ENCODE results near the gene SHANK1. TPM values are rescaled to one million over a fixed set of nuclear protein-coding genes. Genes with fewer than 3 reads are reported as not detected.
"Not testable (repeated sequence)": the region's sequence is repeated elsewhere in the genome, so short reads cannot be mapped to it uniquely, and the experiment has no call there.

Gene SHANK1
- total RNA-seq, 3 donors from 2014 or later, result 0.59 to 0.98 TPM; not detected in 1

- intact Hi-C loops (cut with DNase I; ENCODE audit: low total_unique reads), result no loop called here
- H3K27me3 ChIP-seq, result peaks cover 0 to 8% of the 10 kb centered on the region in 2 donors
- H3K9me3 ChIP-seq, result peaks cover 3 to 4% of the 10 kb centered on the region in 2 donors
- no peaks in the 10 kb centered on the region for H3K4me1 ChIP-seq
- no peak overlapping the region for H3K27ac ChIP-seq
- DNase-seq (ENCODE audit: low spot score in 2 of 2), result no peak
- H3K4me3 ChIP-seq, result no peak overlapping the region
- TF ChIP-seq, protein P1, sequence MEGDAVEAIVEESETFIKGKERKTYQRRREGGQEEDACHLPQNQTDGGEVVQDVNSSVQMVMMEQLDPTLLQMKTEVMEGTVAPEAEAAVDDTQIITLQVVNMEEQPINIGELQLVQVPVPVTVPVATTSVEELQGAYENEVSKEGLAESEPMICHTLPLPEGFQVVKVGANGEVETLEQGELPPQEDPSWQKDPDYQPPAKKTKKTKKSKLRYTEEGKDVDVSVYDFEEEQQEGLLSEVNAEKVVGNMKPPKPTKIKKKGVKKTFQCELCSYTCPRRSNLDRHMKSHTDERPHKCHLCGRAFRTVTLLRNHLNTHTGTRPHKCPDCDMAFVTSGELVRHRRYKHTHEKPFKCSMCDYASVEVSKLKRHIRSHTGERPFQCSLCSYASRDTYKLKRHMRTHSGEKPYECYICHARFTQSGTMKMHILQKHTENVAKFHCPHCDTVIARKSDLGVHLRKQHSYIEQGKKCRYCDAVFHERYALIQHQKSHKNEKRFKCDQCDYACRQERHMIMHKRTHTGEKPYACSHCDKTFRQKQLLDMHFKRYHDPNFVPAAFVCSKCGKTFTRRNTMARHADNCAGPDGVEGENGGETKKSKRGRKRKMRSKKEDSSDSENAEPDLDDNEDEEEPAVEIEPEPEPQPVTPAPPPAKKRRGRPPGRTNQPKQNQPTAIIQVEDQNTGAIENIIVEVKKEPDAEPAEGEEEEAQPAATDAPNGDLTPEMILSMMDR (IDR thresholded peaks at IDR 0.05), result no peak
- TF ChIP-seq POLR2AphosphoS5 (IDR thresholded peaks at IDR 0.05), result no peak
- TF ChIP-seq POLR2A (IDR thresholded peaks at IDR 0.05), result no peak
- H3K36me3 ChIP-seq, result no peaks in the 10 kb centered on the region
Measured at GRCh38 chr19:50628146-50628545, 91.5 kb downstream of the SHANK1 start.

GRCh38 chr19:50626795-50627194 lies 92.8 kb downstream of the SHANK1 start:
- Histone ChIP-seq H3K4me3 (no peak overlapping the region), H3K36me3 (no peaks in the 10 kb centered on the region), H3K9me3 (no peaks in the 10 kb centered on the region), H3K27me3 (peaks cover 0 to 5% of the 10 kb centered on the region in 2 donors), H3K27ac (no peak overlapping the region), H3K4me1 (no peaks in the 10 kb centered on the region)
- intact Hi-C loops (cut with DNase I; ENCODE audit: low total_unique reads), result no loop called here
- DNase-seq (ENCODE audit: low spot score in 2 of 2), result no peak
- TF ChIP-seq, protein P1 (IDR thresholded peaks at IDR 0.05), result no peak
- TF ChIP-seq POLR2AphosphoS5 (IDR thresholded peaks at IDR 0.05) (no peak), POLR2A (IDR thresholded peaks at IDR 0.05) (no peak)

- Histone ChIP-seq H3K36me3 (no peaks in the 10 kb centered on the region), H3K27ac (no peak overlapping the region), H3K4me3 (no peak overlapping the region), H3K27me3 (peaks cover 0 to 5% of the 10 kb centered on the region in 2 donors), H3K4me1 (no peaks in the 10 kb centered on the region), H3K9me3 (no peaks in the 10 kb centered on the region)
- intact Hi-C loops (cut with DNase I; ENCODE audit: low total_unique reads), result no loop called here
- DNase-seq (ENCODE audit: low spot score in 2 of 2), result no peak
- TF ChIP-seq POLR2A (IDR thresholded peaks at IDR 0.05), result no peak
- no peak for TF ChIP-seq POLR2AphosphoS5 (IDR thresholded peaks at IDR 0.05)
- TF ChIP-seq, protein P1 (IDR thresholded peaks at IDR 0.05), result no peak
Measured at GRCh38 chr19:50626011-50626410, 93.6 kb downstream of the SHANK1 start.

GRCh38 chr19:50624949-50625600 lies 94.5 kb downstream of the SHANK1 start:
- H3K36me3 ChIP-seq, result no peaks in the 10 kb centered on the region
- H3K4me1 ChIP-seq, result no peaks in the 10 kb centered on the region
- TF ChIP-seq POLR2AphosphoS5 (IDR thresholded peaks at IDR 0.05) (no peak), POLR2A (IDR thresholded peaks at IDR 0.05) (no peak)
- TF ChIP-seq, protein P1 (IDR thresholded peaks at IDR 0.05), result no peak
- H3K27ac ChIP-seq, result no peak overlapping the region
- H3K27me3 ChIP-seq, result peaks cover 0 to 5% of the 10 kb centered on the region in 2 donors
- no peak overlapping the region for H3K4me3 ChIP-seq
- intact Hi-C loops (cut with DNase I; ENCODE audit: low total_unique reads), result no loop called here
- H3K9me3 ChIP-seq, result no peaks in the 10 kb centered on the region
- no peak for DNase-seq (ENCODE audit: low spot score in 2 of 2)

DNA sequence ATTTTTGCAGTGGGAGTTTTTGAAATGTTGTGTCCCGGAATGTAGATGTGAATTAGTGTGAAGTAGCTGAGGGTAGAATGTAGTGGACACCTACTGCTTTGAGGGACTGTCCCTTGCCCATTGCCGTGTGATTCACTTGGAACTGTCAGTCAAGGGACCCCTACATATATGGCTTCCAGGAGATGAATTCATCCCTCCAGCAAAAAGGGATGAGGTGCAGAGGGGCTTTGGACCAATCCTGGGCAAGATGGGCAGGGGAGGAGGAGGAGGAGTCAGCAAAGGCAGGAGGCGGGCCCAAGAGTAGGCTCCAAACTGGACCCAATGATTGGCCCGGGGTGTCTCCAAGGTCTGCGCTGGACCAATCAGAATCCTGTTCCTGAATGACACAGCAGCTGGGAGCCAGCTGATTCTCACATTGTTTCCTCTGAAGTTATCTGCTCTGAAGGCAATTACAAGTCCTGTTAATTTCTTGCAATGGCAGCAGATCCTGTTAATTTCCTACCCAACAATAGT lies 99.2 kb downstream of the SHANK1 start:
- H3K4me1 ChIP-seq; H3K4me3 ChIP-seq; H3K27ac ChIP-seq; H3K36me3 ChIP-seq; H3K27me3 ChIP-seq; H3K9me3 ChIP-seq; intact Hi-C loops (cut with DNase I; ENCODE audit: low total_unique reads); DNase-seq (ENCODE audit: low spot score in 2 of 2): not testable (repeated sequence)

DNA sequence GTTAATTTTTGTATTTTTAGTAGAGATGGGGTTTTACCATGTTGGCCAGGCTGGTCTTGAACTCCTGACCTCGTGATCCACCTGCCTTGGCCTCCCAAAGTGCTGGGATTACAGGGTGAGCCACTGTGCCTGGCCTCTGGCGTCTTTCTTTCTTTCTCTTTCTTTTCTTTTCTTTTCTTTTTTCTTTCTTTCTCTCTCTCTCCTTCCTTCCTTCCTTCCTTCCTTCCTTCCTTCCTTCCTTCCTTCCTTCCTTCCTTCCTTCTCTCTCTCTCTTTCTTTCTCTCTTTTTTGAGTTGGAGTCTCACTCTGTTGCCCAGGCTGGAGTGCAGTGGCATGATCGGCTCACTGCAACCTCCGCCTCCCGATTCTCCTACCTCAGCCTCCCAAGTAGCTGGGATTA lies 100.4 kb downstream of the SHANK1 start:
- intact Hi-C loops (cut with DNase I; ENCODE audit: low total_unique reads); H3K4me1 ChIP-seq; H3K27ac ChIP-seq; H3K27me3 ChIP-seq; DNase-seq (ENCODE audit: low spot score in 2 of 2); H3K36me3 ChIP-seq; H3K4me3 ChIP-seq; H3K9me3 ChIP-seq: not testable (repeated sequence)

GRCh38 chr19:50618379-50618778 lies 101.2 kb downstream of the SHANK1 start:
- intact Hi-C loops (cut with DNase I; ENCODE audit: low total_unique reads); DNase-seq (ENCODE audit: low spot score in 2 of 2): not testable (repeated sequence)

DNA sequence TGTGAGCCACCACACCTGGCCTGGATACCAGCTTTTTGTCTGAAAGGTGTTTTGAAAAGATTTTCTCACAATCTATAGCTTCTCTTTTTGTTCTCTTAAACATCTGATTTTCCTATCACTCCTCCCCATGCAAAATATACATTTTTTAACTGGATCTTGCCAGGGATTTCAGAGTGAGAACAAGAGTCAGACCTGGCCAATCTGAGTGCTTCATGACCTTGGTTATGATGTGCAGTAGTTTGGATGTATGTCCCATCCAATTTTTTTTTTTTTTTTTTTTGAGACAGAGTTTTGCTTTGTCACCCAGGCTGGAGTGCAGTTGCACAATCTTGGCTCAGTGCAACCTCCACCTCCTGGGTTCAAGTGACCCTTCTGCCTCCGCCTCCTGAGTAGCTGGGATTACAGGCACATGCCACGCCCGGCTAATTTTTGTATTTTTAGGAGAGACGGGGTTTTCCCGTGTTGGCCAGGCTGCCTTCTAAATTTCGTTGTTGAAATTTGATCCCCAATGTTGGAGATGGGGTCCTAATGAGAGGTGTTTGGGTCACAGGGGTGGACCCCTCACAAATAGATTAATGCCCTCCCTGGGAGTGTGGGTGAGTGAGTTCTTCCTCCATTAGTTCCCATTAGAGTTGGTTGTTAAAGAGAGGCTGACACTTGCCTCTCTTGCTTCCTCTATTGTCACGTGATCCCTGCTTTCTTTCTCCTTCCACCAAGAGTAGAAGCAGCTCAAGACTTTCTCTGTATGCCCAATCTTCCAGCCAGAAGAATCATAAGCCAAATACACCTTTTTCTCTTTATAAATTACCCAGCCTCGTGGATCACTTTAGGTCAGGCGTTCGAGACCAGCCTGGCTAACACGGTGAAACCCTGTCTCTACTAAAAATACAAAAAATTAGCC lies 106.8 kb downstream of the SHANK1 start:
- H3K4me3 ChIP-seq; DNase-seq (ENCODE audit: low spot score in 2 of 2); H3K27me3 ChIP-seq; H3K4me1 ChIP-seq; H3K36me3 ChIP-seq; H3K27ac ChIP-seq; intact Hi-C loops (cut with DNase I; ENCODE audit: low total_unique reads); H3K9me3 ChIP-seq: not testable (repeated sequence)

More at GRCh38 chr19:50618379-50618778, 101.2 kb downstream of the SHANK1 start:
- not testable (repeated sequence) for H3K27ac ChIP-seq, H3K36me3 ChIP-seq, H3K4me3 ChIP-seq, H3K9me3 ChIP-seq, H3K4me1 ChIP-seq, H3K27me3 ChIP-seq
